WERI-Rb-1 (cell line): ENCODE measurements around the gene SV2C.

ENCODE experiments used
- DNase-seq: peaks from one replicate; pipeline ENCODE4 v3.0.0-alpha.2; 2020
- H3K27ac ChIP-seq: fragments of 250-450 bp; sonication (Bioruptor Pico); 2 replicates; pipeline ENCODE4 v1.5.1; 2020; ENCODE audit warnings: mild to moderate bottlenecking, moderate library complexity
- H3K27me3 ChIP-seq: fragments of 250-450 bp; sonication (Bioruptor Pico); 2 replicates; pipeline ENCODE4 v1.5.1; 2021; ENCODE audit warnings: mild to moderate bottlenecking, low read depth, moderate library complexity; ENCODE audit not compliant: insufficient read depth, severe bottlenecking
- H3K36me3 ChIP-seq: fragments of 250-450 bp; sonication (Bioruptor Pico); 2 replicates; pipeline ENCODE4 v1.5.1; 2020; ENCODE audit warnings: mild to moderate bottlenecking, moderate library complexity
- H3K4me3 ChIP-seq: 2 replicates; pipeline ENCODE4 v1.5.1; 2011; ENCODE audit warnings: low read depth, mild to moderate bottlenecking, control low read depth, low read length
- H3K9me3 ChIP-seq: fragments of 250-450 bp; sonication (Bioruptor Pico); 2 replicates; pipeline ENCODE4 v1.5.1; 2021; ENCODE audit warnings: mild to moderate bottlenecking, moderate library complexity; ENCODE audit not compliant: severe bottlenecking
- TF ChIP-seq, protein P1 (sequence below): IDR thresholded peaks from 2 replicates; pipeline ENCODE4 v1.5.1; 2011; ENCODE audit warnings: low read depth, mild to moderate bottlenecking, control low read depth, inconsistent platforms, low read length

The SV2C gene

DNA sequence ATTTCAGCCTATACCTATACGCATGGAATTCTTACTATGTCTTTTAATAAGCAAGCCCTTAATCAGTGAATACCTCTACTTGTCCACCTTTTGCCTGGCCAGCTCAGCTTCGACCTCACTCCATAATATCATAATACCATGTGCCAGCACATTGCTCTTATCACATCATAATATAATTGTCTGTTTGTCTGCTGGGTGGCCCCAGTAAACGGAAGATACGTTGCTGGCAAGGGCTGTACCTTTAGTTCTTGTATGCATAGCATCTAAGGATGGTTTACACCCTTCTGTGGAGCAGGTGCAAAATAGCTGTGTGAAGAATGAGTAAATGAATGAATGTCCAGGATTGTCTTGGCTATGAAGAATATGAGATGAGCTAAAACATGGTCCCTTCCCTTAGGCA, 29.9 kb downstream of the SV2C start:
- Histone ChIP-seq H3K9me3 (no peaks in the 10 kb centered on the region), H3K4me3 (no peak overlapping the region), H3K36me3 (no peaks in the 10 kb centered on the region), H3K27me3 (no peaks in the 10 kb centered on the region), H3K27ac (no peak overlapping the region)
- TF ChIP-seq, protein P1, sequence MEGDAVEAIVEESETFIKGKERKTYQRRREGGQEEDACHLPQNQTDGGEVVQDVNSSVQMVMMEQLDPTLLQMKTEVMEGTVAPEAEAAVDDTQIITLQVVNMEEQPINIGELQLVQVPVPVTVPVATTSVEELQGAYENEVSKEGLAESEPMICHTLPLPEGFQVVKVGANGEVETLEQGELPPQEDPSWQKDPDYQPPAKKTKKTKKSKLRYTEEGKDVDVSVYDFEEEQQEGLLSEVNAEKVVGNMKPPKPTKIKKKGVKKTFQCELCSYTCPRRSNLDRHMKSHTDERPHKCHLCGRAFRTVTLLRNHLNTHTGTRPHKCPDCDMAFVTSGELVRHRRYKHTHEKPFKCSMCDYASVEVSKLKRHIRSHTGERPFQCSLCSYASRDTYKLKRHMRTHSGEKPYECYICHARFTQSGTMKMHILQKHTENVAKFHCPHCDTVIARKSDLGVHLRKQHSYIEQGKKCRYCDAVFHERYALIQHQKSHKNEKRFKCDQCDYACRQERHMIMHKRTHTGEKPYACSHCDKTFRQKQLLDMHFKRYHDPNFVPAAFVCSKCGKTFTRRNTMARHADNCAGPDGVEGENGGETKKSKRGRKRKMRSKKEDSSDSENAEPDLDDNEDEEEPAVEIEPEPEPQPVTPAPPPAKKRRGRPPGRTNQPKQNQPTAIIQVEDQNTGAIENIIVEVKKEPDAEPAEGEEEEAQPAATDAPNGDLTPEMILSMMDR = no peak
- no peak for DNase-seq

DNA sequence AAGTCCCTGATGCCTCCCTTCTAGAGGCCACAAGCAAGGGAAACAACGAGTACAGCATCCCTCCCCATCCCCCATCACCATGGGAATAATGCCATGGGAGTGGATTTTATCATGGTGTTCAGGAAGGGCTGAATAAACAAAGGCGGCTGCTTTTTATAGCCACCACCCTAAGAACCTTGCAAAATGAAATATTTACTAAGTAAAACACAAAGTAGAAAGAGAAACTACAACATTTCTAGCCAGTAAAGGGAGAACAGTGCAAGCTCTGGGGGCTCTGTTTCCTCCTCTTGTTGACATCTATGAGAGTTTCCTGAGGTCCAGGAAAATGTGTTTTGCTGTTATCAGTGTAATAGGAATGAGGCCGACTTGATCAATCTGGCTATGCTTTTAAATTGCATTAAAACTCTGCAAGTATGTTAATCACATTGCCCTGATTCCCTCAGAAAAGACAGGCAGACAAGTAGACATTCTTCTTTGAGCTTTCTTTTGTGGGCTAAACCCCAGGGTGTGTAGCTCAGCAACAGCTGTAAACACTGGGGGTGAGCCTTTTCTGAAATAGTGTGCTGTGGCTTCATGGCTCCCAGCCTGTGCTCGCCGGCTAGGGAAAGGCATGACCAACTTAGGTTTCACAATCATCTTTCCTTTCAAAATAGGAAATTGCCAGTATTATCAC, 31.1 kb downstream of the SV2C start:
- Histone ChIP-seq H3K36me3 (no peaks in the 10 kb centered on the region), H3K9me3 (no peaks in the 10 kb centered on the region), H3K27me3 (no peaks in the 10 kb centered on the region), H3K27ac (no peak overlapping the region), H3K4me3 (no peak overlapping the region)
- TF ChIP-seq, protein P1 = no peak
- no peak for DNase-seq

DNA sequence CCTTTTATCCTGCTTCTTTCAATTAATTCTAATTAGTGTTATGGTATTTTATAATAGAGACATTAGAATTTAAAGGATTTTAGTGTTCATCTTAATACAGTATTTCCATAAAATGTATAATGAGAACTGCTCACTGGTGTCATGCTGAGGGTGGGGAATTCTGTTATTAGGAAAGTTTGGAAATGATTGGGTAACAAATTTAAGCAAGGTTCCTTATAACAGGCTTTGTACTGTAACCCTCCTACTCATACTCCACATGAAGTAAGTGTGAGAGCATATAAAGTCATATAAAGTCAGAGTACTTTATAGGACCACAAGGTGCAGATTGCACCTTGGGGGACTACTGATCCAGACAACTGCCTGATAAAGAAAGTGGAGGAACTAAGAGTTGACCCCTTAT, 42.2 kb downstream of the SV2C start:
- Histone ChIP-seq H3K36me3 (no peaks in the 10 kb centered on the region), H3K27ac (no peak overlapping the region), H3K4me3 (no peak overlapping the region), H3K9me3 (no peaks in the 10 kb centered on the region), H3K27me3 (no peaks in the 10 kb centered on the region)
- DNase-seq = no peak
- TF ChIP-seq, protein P1 = no peak

DNA sequence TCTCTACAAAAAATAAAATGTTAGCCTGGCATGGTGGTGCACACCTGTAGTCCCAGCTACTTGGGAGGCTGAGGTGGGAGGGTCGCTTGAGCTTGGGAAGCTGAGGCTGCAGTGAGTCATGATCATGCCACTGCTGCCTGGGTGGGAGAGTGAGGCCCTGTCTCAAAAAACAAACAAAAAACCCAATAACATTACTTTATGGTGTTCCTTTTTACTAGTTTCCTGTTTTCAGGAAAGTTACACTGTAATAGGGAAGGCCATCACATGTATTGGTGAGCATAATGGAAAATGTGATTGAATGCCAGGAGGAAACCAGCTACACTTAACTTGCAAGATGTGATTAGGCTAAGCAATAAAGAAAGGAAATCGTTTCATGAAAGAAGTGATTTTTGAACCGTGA, 42.7 kb downstream of the SV2C start:
- Histone ChIP-seq H3K27me3 (no peaks in the 10 kb centered on the region), H3K4me3 (no peak overlapping the region), H3K36me3 (no peaks in the 10 kb centered on the region), H3K9me3 (no peaks in the 10 kb centered on the region), H3K27ac (no peak overlapping the region)
- DNase-seq = no peak
- TF ChIP-seq, protein P1 = no peak

DNA sequence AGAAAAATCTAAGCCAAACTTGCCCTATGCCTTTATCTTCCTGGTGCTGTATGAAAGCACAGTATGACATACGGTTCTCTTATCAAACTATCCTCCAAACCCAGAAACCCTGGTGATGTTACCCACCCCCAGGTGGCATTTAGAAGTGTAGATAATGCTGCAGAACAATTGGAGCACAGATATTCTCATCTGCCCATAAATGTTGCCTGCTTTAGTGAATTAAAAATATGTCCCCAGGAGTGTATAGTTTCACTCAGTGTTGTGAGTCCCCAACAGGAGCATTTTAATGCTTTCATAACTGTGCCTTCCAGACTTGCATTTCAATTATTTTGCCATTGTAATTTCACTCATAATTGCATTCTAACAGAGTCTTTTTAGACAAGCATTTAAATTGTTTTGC, 50.8 kb downstream of the SV2C start:
- H3K27ac ChIP-seq = no peak overlapping the region
- H3K9me3 ChIP-seq = no peaks in the 10 kb centered on the region
- H3K36me3 ChIP-seq = no peaks in the 10 kb centered on the region
- DNase-seq = no peak
- H3K4me3 ChIP-seq = no peak overlapping the region
- TF ChIP-seq, protein P1 = no peak
- no peaks in the 10 kb centered on the region for H3K27me3 ChIP-seq

DNA sequence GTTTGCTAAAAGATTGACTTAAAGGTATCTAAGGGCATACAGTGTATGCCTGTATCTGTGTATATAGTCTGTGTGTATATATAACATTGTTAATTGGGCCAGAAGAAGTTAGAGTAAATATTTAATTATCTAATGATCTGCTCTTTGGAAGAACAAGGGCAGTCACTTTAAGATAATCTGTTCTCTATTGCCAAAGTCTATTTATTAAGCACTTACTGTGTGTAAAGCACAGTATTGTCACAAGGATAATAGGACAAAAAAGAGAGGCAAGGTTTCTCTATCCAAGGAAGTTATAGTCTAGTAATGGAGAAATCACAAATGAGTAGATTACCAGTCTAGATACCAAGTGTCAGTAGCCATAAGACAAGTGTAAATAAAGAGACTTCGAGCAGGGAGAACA, 51.5 kb downstream of the SV2C start:
- no peak for DNase-seq
- Histone ChIP-seq H3K36me3 (no peaks in the 10 kb centered on the region), H3K27ac (no peak overlapping the region), H3K27me3 (no peaks in the 10 kb centered on the region), H3K4me3 (no peak overlapping the region), H3K9me3 (no peaks in the 10 kb centered on the region)
- TF ChIP-seq, protein P1 = no peak
